Measurements from ENCODE around the gene OSBPL3.

OSBPL3 gene

GRCh38 chr7:24835643-24836042, 144.3 kb downstream of the OSBPL3 start:
- H3K4me3 ChIP-seq (ENCODE audit: low read depth, low read length): no peak overlapping the region
- no peak for TF ChIP-seq CTCF (IDR thresholded peaks at IDR 0.05; ENCODE audit: low read depth, low read length)

GRCh38 chr7:24834128-24834798, 145.7 kb downstream of the OSBPL3 start:
- H3K4me3 ChIP-seq (ENCODE audit: low read depth, low read length): no peak overlapping the region

GRCh38 chr7:24833549-24833948, 146.4 kb downstream of the OSBPL3 start:
- TF ChIP-seq CTCF (IDR thresholded peaks at IDR 0.05; ENCODE audit: low read depth, low read length): no peak

More at GRCh38 chr7:24834128-24834798, 145.7 kb downstream of the OSBPL3 start:
- TF ChIP-seq CTCF (IDR thresholded peaks at IDR 0.05; ENCODE audit: low read depth, low read length): no peak

GRCh38 chr7:24831240-24831639, 148.7 kb downstream of the OSBPL3 start:
- no peak for TF ChIP-seq CTCF (IDR thresholded peaks at IDR 0.05; ENCODE audit: low read depth, low read length)
- no peak overlapping the region for H3K4me3 ChIP-seq (ENCODE audit: low read depth, low read length)

More at GRCh38 chr7:24833549-24833948, 146.4 kb downstream of the OSBPL3 start:
- no peak overlapping the region for H3K4me3 ChIP-seq (ENCODE audit: low read depth, low read length)

- TF ChIP-seq CTCF (IDR thresholded peaks at IDR 0.05; ENCODE audit: low read depth, low read length): no peak
- no peak overlapping the region for H3K4me3 ChIP-seq (ENCODE audit: low read depth, low read length)
Observed at GRCh38 chr7:24830440-24831050, 149.4 kb downstream of the OSBPL3 start.

GRCh38 chr7:24829787-24830186, 150.2 kb downstream of the OSBPL3 start:
- no peak overlapping the region for H3K4me3 ChIP-seq (ENCODE audit: low read depth, low read length)
- TF ChIP-seq CTCF (IDR thresholded peaks at IDR 0.05; ENCODE audit: low read depth, low read length): no peak

GRCh38 chr7:24828891-24829661, 150.9 kb downstream of the OSBPL3 start:
- no peak for TF ChIP-seq CTCF (IDR thresholded peaks at IDR 0.05; ENCODE audit: low read depth, low read length)

More at GRCh38 chr7:24828891-24829661, 150.9 kb downstream of the OSBPL3 start:
- no peak overlapping the region for H3K4me3 ChIP-seq (ENCODE audit: low read depth, low read length)
